OCI-LY7 (cell line): ENCODE data around the gene FBLL1. TPM values are rescaled to one million over a fixed set of nuclear protein-coding genes. Genes with fewer than 3 reads are reported as not detected.
"Not testable (repeated sequence)": the region's sequence is repeated elsewhere in the genome, so short reads cannot be mapped to it uniquely, and the experiment has no call there.

Experiments
- BruUV-seq: library from RNA; stranded (reverse); fragments of 400-500 nt; replicated peaks from 2 replicates; lab custom pipeline; 2021; lab: Mats Ljungman, UMichigan
- CTCF ChIA-PET: fragments of 300-600 bp; sonication (Branson Sonifier 250); formaldehyde crosslinking; loops from one replicate; lab custom pipeline; 2022; ENCODE audit warnings: antibody characterized with exemption; ENCODE audit not compliant: unreplicated experiment; lab: Charles Lee
- POLR2A ChIA-PET: fragments of 300-600 bp; sonication (Branson Sonifier 250); formaldehyde crosslinking; loops from one replicate; lab custom pipeline; 2022; ENCODE audit warnings: antibody characterized with exemption; lab: Charles Lee
- DNase-seq: peaks from one replicate; pipeline ENCODE4 v3.0.0-alpha.2; 2015; ENCODE audit warnings: low spot score
- H2AFZ ChIP-seq: fragments of 200-600 bp; sonication (generic), shearing (Covaris generic); 2 replicates; pipeline ENCODE4 v1.6.1; 2014; ENCODE audit warnings: mild to moderate bottlenecking, antibody characterized with exemption, low read length, moderate library complexity
- H3K27ac ChIP-seq: fragments of 200-600 bp; sonication (generic); 2 replicates; pipeline ENCODE4 v1.5.1; 2014; ENCODE audit warnings: mixed run types, low read depth, mild to moderate bottlenecking, moderate library complexity, low read length, inconsistent platforms; ENCODE audit not compliant: poor library complexity, severe bottlenecking
- H3K36me3 ChIP-seq: fragments of 200-600 bp; sonication (generic); 2 replicates; pipeline ENCODE4 v1.6.1; 2014; ENCODE audit warnings: mild to moderate bottlenecking, antibody characterized with exemption, low read length, moderate library complexity, mixed read lengths; ENCODE audit not compliant: insufficient read depth
- H3K4me1 ChIP-seq: fragments of 200-600 bp; sonication (generic); 2 replicates; pipeline ENCODE4 v1.5.1; 2014; ENCODE audit warnings: mild to moderate bottlenecking, low read length; ENCODE audit not compliant: insufficient read depth, poor library complexity, severe bottlenecking
- H3K4me2 ChIP-seq: fragments of 200-600 bp; sonication (generic); 2 replicates; pipeline ENCODE4 v1.6.1; 2014; ENCODE audit warnings: mild to moderate bottlenecking, low read length
- H3K4me3 ChIP-seq: fragments of 200-600 bp; sonication (generic); 2 replicates; pipeline ENCODE4 v1.5.1; 2014; ENCODE audit warnings: mild to moderate bottlenecking, low read depth, low read length; ENCODE audit not compliant: poor library complexity, severe bottlenecking
- H3K79me2 ChIP-seq: fragments of 200-600 bp; sonication (generic); 2 replicates; pipeline ENCODE4 v1.6.1; 2016; ENCODE audit warnings: low read depth, mild to moderate bottlenecking, low read length, moderate library complexity, mixed read lengths; ENCODE audit not compliant: insufficient read depth
- H3K9me2 ChIP-seq: fragments of 200-600 bp; sonication (generic); 2 replicates; pipeline ENCODE4 v1.6.1; 2016; ENCODE audit warnings: mild to moderate bottlenecking, low read length, mixed read lengths; ENCODE audit not compliant: insufficient read depth
- H3K9me3 ChIP-seq: fragments of 200-600 bp; sonication (generic); 2 replicates; pipeline ENCODE4 v1.6.1; 2014; ENCODE audit warnings: mild to moderate bottlenecking, mixed run types, low read length, mixed read lengths
- H4K20me1 ChIP-seq: fragments of 200-600 bp; sonication (generic); 2 replicates; pipeline ENCODE4 v1.6.1; 2014; ENCODE audit warnings: mild to moderate bottlenecking, antibody characterized with exemption, low read length, moderate library complexity, mixed read lengths; ENCODE audit not compliant: insufficient read depth
- CTCF ChIP-seq: fragments of 200-600 bp; sonication (generic); conservative IDR thresholded peaks from 2 replicates; pipeline ENCODE4 v1.5.1; 2014; ENCODE audit warnings: mild to moderate bottlenecking, antibody characterized with exemption, low read length, moderate library complexity, mixed read lengths
- EZH2phosphoT487 ChIP-seq: fragments of 200-600 bp; sonication (generic); IDR thresholded peaks from 2 replicates; pipeline ENCODE4 v1.6.1; 2018; ENCODE audit warnings: low read depth, borderline replicate concordance, mild to moderate bottlenecking, mixed run types, antibody characterized with exemption, low read length, moderate library complexity, mixed read lengths
- intact Hi-C: fragments of 100-400 bp; cut with micrococcal nuclease; formaldehyde crosslinking; loops from one replicate; pipeline ENCODE4 v1.10.0; 2022; ENCODE audit not compliant: unreplicated experiment
- total RNA-seq, 2 experiments: library from RNA; depleted of rRNA in 1 of 2; stranded (reverse); fragments of >200 nt in 1 of 2; shearing (Covaris generic) in 1 of 2; gene quantifications; 2 replicates each; pipeline ENCODE4 v1.2.3, GENCODE V29; 2014 to 2022

FBLL1 gene
- total RNA-seq, 2 experiments from 2014 or later: not detected

DNA sequence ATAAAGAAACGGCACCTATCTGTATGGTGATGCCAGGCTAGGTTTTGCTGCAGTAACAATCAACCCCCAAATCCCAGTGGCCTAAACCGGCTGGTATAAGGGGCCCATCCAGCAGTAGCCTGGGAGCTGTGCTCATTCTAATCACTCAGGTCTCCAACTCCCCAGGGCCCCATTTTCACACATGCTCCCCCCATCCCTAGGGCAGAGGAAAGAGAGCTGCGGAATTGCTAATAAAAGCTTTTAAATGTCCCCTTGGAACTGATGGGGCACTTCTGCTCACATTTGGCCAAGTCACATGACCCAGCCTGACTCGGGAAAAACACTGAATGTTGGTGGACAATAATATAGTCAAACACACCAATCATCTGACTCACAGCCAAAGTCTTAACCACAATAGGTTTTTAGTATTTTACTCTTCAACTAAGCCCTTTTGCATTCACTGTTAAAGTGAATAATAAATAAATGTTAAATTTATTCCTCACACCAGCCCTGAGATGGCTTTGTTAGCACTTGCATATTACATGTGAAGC is 1.6 kb downstream of the FBLL1 start:
- CTCF ChIA-PET: no interaction called here
- no TSS peak for BruUV-seq
- intact Hi-C loops: no loop called here

DNA sequence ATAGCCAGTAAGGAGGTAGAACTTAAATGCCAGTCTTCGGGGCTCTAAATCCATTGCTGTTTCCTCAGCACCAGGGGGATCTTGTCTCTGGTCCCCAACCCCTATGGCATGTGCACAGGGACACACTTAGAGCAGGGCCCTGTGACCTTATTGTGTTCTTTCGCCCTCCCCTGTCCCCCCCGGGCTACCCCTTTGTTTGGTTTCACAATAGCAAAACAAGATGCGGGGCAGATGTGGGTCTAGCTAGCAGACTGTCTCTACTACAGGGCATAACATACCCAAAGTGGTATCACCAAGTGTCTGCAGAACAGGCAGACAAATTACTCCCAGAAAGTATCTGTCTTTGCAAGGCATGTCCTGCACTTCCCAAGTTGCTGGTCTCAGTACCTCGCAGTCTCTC is 2.1 kb downstream of the FBLL1 start:
- no peak overlapping the region for H2AFZ ChIP-seq
- H4K20me1 ChIP-seq: no peaks in the 10 kb centered on the region
- no peaks in the 10 kb centered on the region for H3K9me3 ChIP-seq
- H3K4me3 ChIP-seq: no peak overlapping the region
- BruUV-seq: no TSS peak
- H3K4me1 ChIP-seq: no peaks in the 10 kb centered on the region
- no peaks in the 10 kb centered on the region for H3K36me3 ChIP-seq
- no peaks in the 10 kb centered on the region for H3K9me2 ChIP-seq
- POLR2A ChIA-PET: no interaction called here
- H3K4me2 ChIP-seq: no peak overlapping the region
- TF ChIP-seq CTCF (no peak), EZH2phosphoT487 (no peak)
- no peaks in the 10 kb centered on the region for H3K79me2 ChIP-seq
- no peak overlapping the region for H3K27ac ChIP-seq
- intact Hi-C loops: no loop called here
- DNase-seq: no peak
- CTCF ChIA-PET: no interaction called here

More for the DNA sequence above, 1.6 kb downstream of the FBLL1 start:
- H3K4me1 ChIP-seq: no peaks in the 10 kb centered on the region
- H2AFZ ChIP-seq: no peak overlapping the region
- H3K9me2 ChIP-seq: no peaks in the 10 kb centered on the region
- no peaks in the 10 kb centered on the region for H3K79me2 ChIP-seq
- H3K4me2 ChIP-seq: no peak overlapping the region
- TF ChIP-seq EZH2phosphoT487: no peak
- TF ChIP-seq CTCF: no peak
- H3K9me3 ChIP-seq: no peaks in the 10 kb centered on the region
- POLR2A ChIA-PET: no interaction called here
- no peak overlapping the region for H3K4me3 ChIP-seq
- no peaks in the 10 kb centered on the region for H3K36me3 ChIP-seq
- H3K27ac ChIP-seq: no peak overlapping the region
- H4K20me1 ChIP-seq: no peaks in the 10 kb centered on the region
- DNase-seq: no peak

DNA sequence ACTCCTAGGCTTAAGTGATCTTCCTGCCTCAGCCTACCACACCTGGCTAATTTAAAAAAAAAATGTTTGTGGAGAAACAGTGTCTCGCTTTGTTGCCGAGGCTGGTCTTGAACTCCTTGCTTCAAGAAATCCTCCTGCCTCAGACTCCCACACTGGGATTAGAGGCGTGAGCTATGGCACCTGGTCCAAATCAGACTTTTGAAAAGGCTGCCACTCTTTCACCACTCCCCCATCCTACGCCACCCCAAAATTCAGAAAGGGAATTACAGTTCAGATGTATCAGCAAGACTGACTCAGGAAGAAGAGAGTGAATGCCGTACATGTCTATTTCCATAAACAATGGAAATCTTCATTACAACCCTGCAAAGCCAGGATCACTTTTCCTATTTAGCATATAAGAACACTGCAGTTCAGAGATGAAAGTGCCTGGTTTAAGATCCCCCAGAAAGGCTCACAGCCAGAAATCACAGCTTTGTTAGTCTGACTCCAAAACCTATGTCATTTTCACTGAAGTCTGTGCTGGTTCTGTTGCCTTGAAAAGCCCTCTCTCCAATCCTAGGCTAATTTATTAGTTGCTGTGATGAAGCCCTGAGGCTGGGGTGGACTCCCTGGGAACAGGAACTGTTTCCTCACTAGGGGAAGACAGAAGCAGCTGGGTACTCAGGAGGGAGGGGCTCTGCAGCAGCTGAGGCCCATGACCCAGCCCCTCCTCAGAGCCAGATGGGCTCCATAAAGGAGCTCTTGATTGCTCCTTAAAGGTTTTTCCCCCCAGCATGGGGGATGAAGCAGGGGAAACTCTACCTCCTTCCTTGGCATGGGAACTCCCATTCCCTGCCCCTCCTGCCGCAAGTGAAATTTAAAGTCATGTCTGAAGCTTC is 3.1 kb downstream of the FBLL1 start:
- TF ChIP-seq CTCF: no peak
- no peak for TF ChIP-seq EZH2phosphoT487
- DNase-seq: no peak
- ChIA-PET POLR2A (interaction anchor here (0.7 kb wide), 1 partner anchor 29 kb away, joined by 3 read pairs; no protein-coding TSS in a partner anchor), CTCF (no interaction called here)
- no peak overlapping the region for H3K27ac ChIP-seq
- no peaks in the 10 kb centered on the region for H3K79me2 ChIP-seq
- intact Hi-C loops: no loop called here
- H3K4me3 ChIP-seq: no peak overlapping the region
- H2AFZ ChIP-seq: no peak overlapping the region
- H3K9me3 ChIP-seq: no peaks in the 10 kb centered on the region
- no peaks in the 10 kb centered on the region for H3K36me3 ChIP-seq
- no TSS peak for BruUV-seq
- no peaks in the 10 kb centered on the region for H3K4me1 ChIP-seq
- H3K4me2 ChIP-seq: no peak overlapping the region
- H4K20me1 ChIP-seq: no peaks in the 10 kb centered on the region
- no peaks in the 10 kb centered on the region for H3K9me2 ChIP-seq

- H4K20me1 ChIP-seq, DNase-seq, H3K27ac ChIP-seq, H3K4me3 ChIP-seq, CTCF ChIA-PET, H3K9me3 ChIP-seq, H3K4me2 ChIP-seq, intact Hi-C loops, H3K4me1 ChIP-seq, H3K9me2 ChIP-seq, H3K36me3 ChIP-seq, H3K79me2 ChIP-seq, BruUV-seq, H2AFZ ChIP-seq: not testable (repeated sequence)
- POLR2A ChIA-PET: interaction anchor here (0.7 kb wide), 3 partner anchors 19 to 827 kb away, joined by 4 to 6 read pairs (median 4); no protein-coding TSS in a partner anchor
Observed at GRCh38 chr5:168534351-168534750, 5.2 kb downstream of the FBLL1 start.
